ENCODE results near the gene NCKAP5.

- no peak for TF ChIP-seq EZH2 (IDR thresholded peaks at IDR 0.05; ENCODE audit: borderline replicate concordance, low read depth, low read length, severe bottlenecking)
- TF ChIP-seq CTCF (IDR thresholded peaks at IDR 0.05; ENCODE audit: borderline replicate concordance, extremely low read depth, low read length, poor library complexity, severe bottlenecking) = no peak
Observed at GRCh38 chr2:133078667-133079411, 489.4 kb downstream of the NCKAP5 start.

Data from DND-41 (cell line).